Muscle layer of colon (tissue), 2 donors: Measurements from ENCODE around the gene ARHGAP12.

Experiments used
- H3K27ac ChIP-seq: one replicate; pipeline ENCODE4 v1.7.0; 2013; ENCODE audit warnings: low read depth, mild to moderate bottlenecking, low read length, moderate library complexity
- H3K27me3 ChIP-seq, 2 donors: one replicate each; pipeline ENCODE4 v1.7.0; 2013; ENCODE audit warnings: low read length in 2 of 2, mild to moderate bottlenecking in 2 of 2; ENCODE audit not compliant: insufficient read depth in 2 of 2, control insufficient read depth in 1 of 2
- H3K36me3 ChIP-seq: one replicate; pipeline ENCODE4 v1.7.0; 2013; ENCODE audit warnings: mild to moderate bottlenecking, low read length; ENCODE audit not compliant: insufficient read depth
- H3K4me1 ChIP-seq: one replicate; pipeline ENCODE4 v1.7.0; 2013; ENCODE audit warnings: mild to moderate bottlenecking, low read length; ENCODE audit not compliant: insufficient read depth
- H3K4me3 ChIP-seq, 2 donors: one replicate each; pipeline ENCODE4 v1.7.0; 2013; ENCODE audit warnings: low read length in 2 of 2, low read depth in 1 of 2, mild to moderate bottlenecking in 1 of 2, moderate library complexity in 1 of 2
- H3K9ac ChIP-seq: one replicate; pipeline ENCODE4 v1.7.0; 2013; ENCODE audit warnings: low read length
- H3K9me3 ChIP-seq: one replicate; pipeline ENCODE4 v1.7.0; 2013; ENCODE audit warnings: mild to moderate bottlenecking, low read length
- donor health status: abdominal sarcoma.
- donor health status: Adenocarcinoma of cecum.

The ARHGAP12 gene

GRCh38 chr10:31832261-31832660, 96.4 kb downstream of the ARHGAP12 start:
- Histone ChIP-seq H3K9ac (no peak overlapping the region), H3K4me3 (no peak overlapping the region), H3K36me3 (no peaks in the 10 kb centered on the region), H3K27ac (no peak overlapping the region), H3K4me1 (no peaks in the 10 kb centered on the region), H3K27me3 (no peaks in the 10 kb centered on the region), H3K9me3 (no peaks in the 10 kb centered on the region)

- no peaks in the 10 kb centered on the region for H3K4me1 ChIP-seq
- H3K27ac ChIP-seq, result no peak overlapping the region
- H3K36me3 ChIP-seq, result no peaks in the 10 kb centered on the region
- no peak overlapping the region for H3K9ac ChIP-seq
- no peaks in the 10 kb centered on the region for H3K9me3 ChIP-seq
- no peak overlapping the region for H3K4me3 ChIP-seq
- no peaks in the 10 kb centered on the region for H3K27me3 ChIP-seq
Observed at GRCh38 chr10:31830887-31831286, 97.7 kb downstream of the ARHGAP12 start.

GRCh38 chr10:31829776-31830175, 98.9 kb downstream of the ARHGAP12 start:
- Histone ChIP-seq H3K27ac (no peak overlapping the region), H3K9ac (no peak overlapping the region), H3K4me3 (no peak overlapping the region), H3K9me3 (no peaks in the 10 kb centered on the region), H3K27me3 (no peaks in the 10 kb centered on the region), H3K4me1 (no peaks in the 10 kb centered on the region), H3K36me3 (no peaks in the 10 kb centered on the region)

GRCh38 chr10:31823358-31823757, 105.3 kb downstream of the ARHGAP12 start:
- Histone ChIP-seq H3K4me1 (no peaks in the 10 kb centered on the region), H3K36me3 (no peaks in the 10 kb centered on the region), H3K9me3 (no peaks in the 10 kb centered on the region), H3K27ac (no peak overlapping the region), H3K9ac (no peak overlapping the region), H3K27me3 (no peaks in the 10 kb centered on the region), H3K4me3 (no peak overlapping the region)

- no peaks in the 10 kb centered on the region for H3K36me3 ChIP-seq
- no peak overlapping the region for H3K9ac ChIP-seq
- no peaks in the 10 kb centered on the region for H3K4me1 ChIP-seq
- H3K9me3 ChIP-seq, result no peaks in the 10 kb centered on the region
- no peak overlapping the region for H3K27ac ChIP-seq
- no peak overlapping the region for H3K4me3 ChIP-seq
- no peaks in the 10 kb centered on the region for H3K27me3 ChIP-seq
Observed at GRCh38 chr10:31822616-31823318, 105.9 kb downstream of the ARHGAP12 start.

- no peak overlapping the region for H3K27ac ChIP-seq
- no peaks in the 10 kb centered on the region for H3K27me3 ChIP-seq
- no peak overlapping the region for H3K4me3 ChIP-seq
- H3K9me3 ChIP-seq, result no peaks in the 10 kb centered on the region
- H3K9ac ChIP-seq, result no peak overlapping the region
- H3K36me3 ChIP-seq, result no peaks in the 10 kb centered on the region
- H3K4me1 ChIP-seq, result no peaks in the 10 kb centered on the region
Observed at GRCh38 chr10:31822150-31822549, 106.5 kb downstream of the ARHGAP12 start.

- H3K9ac ChIP-seq, result no peak overlapping the region
- H3K9me3 ChIP-seq, result no peaks in the 10 kb centered on the region
- no peak overlapping the region for H3K27ac ChIP-seq
- no peaks in the 10 kb centered on the region for H3K36me3 ChIP-seq
- H3K27me3 ChIP-seq, result no peaks in the 10 kb centered on the region
- no peak overlapping the region for H3K4me3 ChIP-seq
- peaks cover 11% of the 10 kb centered on the region for H3K4me1 ChIP-seq
Observed at GRCh38 chr10:31820778-31821369, 107.8 kb downstream of the ARHGAP12 start.

- Histone ChIP-seq H3K27ac (no peak overlapping the region), H3K4me1 (peaks cover 11% of the 10 kb centered on the region), H3K4me3 (no peak overlapping the region), H3K36me3 (no peaks in the 10 kb centered on the region), H3K27me3 (no peaks in the 10 kb centered on the region), H3K9ac (no peak overlapping the region), H3K9me3 (no peaks in the 10 kb centered on the region)
Observed at GRCh38 chr10:31820096-31820495, 108.5 kb downstream of the ARHGAP12 start.

GRCh38 chr10:31819391-31819820, 109.2 kb downstream of the ARHGAP12 start:
- Histone ChIP-seq H3K27ac (no peak overlapping the region), H3K9me3 (no peaks in the 10 kb centered on the region), H3K4me1 (peaks cover 11% of the 10 kb centered on the region), H3K36me3 (no peaks in the 10 kb centered on the region), H3K4me3 (no peak overlapping the region), H3K9ac (no peak overlapping the region), H3K27me3 (no peaks in the 10 kb centered on the region)

GRCh38 chr10:31816318-31816717, 112.3 kb downstream of the ARHGAP12 start:
- no peaks in the 10 kb centered on the region for H3K36me3 ChIP-seq
- peak overlapping the region; percentile 49 for H3K27ac ChIP-seq
- no peaks in the 10 kb centered on the region for H3K27me3 ChIP-seq
- no peak overlapping the region for H3K4me3 ChIP-seq
- H3K9ac ChIP-seq, result no peak overlapping the region
- no peaks in the 10 kb centered on the region for H3K9me3 ChIP-seq
- H3K4me1 ChIP-seq, result peaks cover 11% of the 10 kb centered on the region

- Histone ChIP-seq H3K4me3 (peak overlapping the region; percentile 18 to 45), H3K27me3 (no peaks in the 10 kb centered on the region), H3K9ac (peak overlapping the region; percentile 10), H3K4me1 (peaks cover 7% of the 10 kb centered on the region), H3K9me3 (no peaks in the 10 kb centered on the region), H3K36me3 (no peaks in the 10 kb centered on the region), H3K27ac (peak overlapping the region; percentile 71)
Observed at GRCh38 chr10:31808258-31809218, 120.1 kb downstream of the ARHGAP12 start.
